Neural progenitor cell (in vitro differentiated cells): Measurements from ENCODE around the gene CDH20.

ENCODE experiments used
- EZH2phosphoT487 ChIP-seq: fragments of 200-600 bp; sonication (generic); IDR thresholded peaks from 2 replicates; pipeline ENCODE4 v1.6.1; 2017; ENCODE audit warnings: antibody characterized with exemption
- TF ChIP-seq, protein P1 (sequence below): fragments of 200-600 bp; sonication (generic); IDR thresholded peaks from 2 replicates; pipeline ENCODE4 v1.5.1; 2017; ENCODE audit warnings: antibody characterized with exemption, mild to moderate bottlenecking

DNA sequence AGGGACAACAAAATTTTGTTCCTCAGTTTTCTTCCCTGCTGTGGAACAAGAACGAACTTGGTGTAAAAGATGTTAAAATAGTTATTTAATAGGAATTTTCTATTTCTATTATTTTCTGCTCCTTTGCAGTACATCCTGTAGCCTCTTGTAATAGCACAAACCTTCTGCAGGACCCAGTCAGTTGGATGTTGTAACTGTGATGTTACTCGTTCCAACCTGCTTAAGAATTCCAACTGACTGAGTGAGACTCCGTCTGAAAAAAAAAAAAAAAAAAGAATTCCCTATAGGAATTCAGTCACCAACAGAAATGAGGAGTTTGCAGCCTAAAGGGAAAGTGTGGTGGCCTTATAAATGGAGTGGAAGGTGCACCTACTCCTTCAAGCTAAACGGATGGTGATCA lies 46.4 kb upstream of the CDH20 start:
- TF ChIP-seq, protein P1, sequence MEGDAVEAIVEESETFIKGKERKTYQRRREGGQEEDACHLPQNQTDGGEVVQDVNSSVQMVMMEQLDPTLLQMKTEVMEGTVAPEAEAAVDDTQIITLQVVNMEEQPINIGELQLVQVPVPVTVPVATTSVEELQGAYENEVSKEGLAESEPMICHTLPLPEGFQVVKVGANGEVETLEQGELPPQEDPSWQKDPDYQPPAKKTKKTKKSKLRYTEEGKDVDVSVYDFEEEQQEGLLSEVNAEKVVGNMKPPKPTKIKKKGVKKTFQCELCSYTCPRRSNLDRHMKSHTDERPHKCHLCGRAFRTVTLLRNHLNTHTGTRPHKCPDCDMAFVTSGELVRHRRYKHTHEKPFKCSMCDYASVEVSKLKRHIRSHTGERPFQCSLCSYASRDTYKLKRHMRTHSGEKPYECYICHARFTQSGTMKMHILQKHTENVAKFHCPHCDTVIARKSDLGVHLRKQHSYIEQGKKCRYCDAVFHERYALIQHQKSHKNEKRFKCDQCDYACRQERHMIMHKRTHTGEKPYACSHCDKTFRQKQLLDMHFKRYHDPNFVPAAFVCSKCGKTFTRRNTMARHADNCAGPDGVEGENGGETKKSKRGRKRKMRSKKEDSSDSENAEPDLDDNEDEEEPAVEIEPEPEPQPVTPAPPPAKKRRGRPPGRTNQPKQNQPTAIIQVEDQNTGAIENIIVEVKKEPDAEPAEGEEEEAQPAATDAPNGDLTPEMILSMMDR = no peak
- TF ChIP-seq EZH2phosphoT487 = no peak
